ENCODE measurements around the gene GRHL3. TPM values are rescaled to one million over a fixed set of nuclear protein-coding genes. Genes with fewer than 3 reads are reported as not detected.

Gene GRHL3
- total RNA-seq, 1 donor from 2014 or later = 0.12 TPM

DNA sequence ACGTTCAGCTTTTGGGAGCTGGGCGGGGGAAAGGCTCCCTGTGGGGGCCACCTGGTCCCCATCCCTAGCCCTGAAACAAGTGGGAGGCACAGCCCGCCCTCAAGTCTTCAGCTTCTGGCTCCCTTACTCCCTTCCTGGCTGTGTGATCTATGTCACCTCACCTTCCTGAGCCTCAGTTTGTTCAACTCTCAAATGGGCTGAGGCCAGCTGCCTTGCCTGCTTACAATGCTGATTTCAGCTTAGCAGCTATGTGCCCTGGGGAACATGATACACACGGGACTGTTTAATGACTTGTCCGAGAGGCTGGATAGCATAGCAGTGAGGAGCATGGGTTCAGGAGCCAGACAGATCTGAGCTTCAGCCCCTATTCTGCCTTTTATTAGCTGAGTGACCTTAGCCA is 19.3 kb downstream of the GRHL3 start:
- peaks cover 46% of the 10 kb centered on the region for H3K4me1 Mint-ChIP-seq
- no peak overlapping the region for H3K27ac Mint-ChIP-seq (ENCODE audit: unreplicated experiment)
- H3K9me3 Mint-ChIP-seq = no peaks in the 10 kb centered on the region
- no peaks in the 10 kb centered on the region for H3K36me3 Mint-ChIP-seq (ENCODE audit: low read depth)
- H3K27me3 Mint-ChIP-seq (ENCODE audit: low read depth) = no peaks in the 10 kb centered on the region
- no peak for DNase-seq (ENCODE audit: low read depth, low spot score)
- H3K4me3 Mint-ChIP-seq = no peak overlapping the region
- TF ChIP-seq, protein P1, sequence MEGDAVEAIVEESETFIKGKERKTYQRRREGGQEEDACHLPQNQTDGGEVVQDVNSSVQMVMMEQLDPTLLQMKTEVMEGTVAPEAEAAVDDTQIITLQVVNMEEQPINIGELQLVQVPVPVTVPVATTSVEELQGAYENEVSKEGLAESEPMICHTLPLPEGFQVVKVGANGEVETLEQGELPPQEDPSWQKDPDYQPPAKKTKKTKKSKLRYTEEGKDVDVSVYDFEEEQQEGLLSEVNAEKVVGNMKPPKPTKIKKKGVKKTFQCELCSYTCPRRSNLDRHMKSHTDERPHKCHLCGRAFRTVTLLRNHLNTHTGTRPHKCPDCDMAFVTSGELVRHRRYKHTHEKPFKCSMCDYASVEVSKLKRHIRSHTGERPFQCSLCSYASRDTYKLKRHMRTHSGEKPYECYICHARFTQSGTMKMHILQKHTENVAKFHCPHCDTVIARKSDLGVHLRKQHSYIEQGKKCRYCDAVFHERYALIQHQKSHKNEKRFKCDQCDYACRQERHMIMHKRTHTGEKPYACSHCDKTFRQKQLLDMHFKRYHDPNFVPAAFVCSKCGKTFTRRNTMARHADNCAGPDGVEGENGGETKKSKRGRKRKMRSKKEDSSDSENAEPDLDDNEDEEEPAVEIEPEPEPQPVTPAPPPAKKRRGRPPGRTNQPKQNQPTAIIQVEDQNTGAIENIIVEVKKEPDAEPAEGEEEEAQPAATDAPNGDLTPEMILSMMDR (conservative IDR thresholded peaks at IDR 0.05) = no peak

DNA sequence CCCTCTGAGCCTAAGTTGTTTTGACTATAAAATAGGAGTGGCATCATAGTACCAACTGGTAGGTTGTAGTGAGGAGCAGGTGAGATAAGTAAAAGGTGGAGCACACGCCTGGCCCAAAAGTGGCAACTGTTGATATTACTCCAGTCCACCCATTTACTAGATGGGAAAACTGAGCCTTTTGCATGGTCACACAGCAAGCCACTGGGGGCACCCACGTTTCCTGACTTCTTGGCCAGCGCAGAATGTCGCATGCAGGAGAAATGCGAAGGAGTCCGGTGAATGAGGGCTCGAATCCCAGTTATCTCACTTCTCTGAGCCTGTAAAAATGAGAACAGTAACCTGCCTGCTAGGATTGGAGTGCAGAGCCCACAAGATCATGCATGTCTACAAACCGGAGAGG is 20.8 kb downstream of the GRHL3 start:
- Mint-ChIP-seq H3K36me3 (ENCODE audit: low read depth) (no peaks in the 10 kb centered on the region), H3K27me3 (ENCODE audit: low read depth) (no peaks in the 10 kb centered on the region), H3K9me3 (no peaks in the 10 kb centered on the region), H3K27ac (ENCODE audit: unreplicated experiment) (peak overlapping the region; percentile 64), H3K4me1 (peaks cover 46% of the 10 kb centered on the region), H3K4me3 (no peak overlapping the region)
- TF ChIP-seq, protein P1 (conservative IDR thresholded peaks at IDR 0.05) = no peak
- no peak for DNase-seq (ENCODE audit: low read depth, low spot score)

DNA sequence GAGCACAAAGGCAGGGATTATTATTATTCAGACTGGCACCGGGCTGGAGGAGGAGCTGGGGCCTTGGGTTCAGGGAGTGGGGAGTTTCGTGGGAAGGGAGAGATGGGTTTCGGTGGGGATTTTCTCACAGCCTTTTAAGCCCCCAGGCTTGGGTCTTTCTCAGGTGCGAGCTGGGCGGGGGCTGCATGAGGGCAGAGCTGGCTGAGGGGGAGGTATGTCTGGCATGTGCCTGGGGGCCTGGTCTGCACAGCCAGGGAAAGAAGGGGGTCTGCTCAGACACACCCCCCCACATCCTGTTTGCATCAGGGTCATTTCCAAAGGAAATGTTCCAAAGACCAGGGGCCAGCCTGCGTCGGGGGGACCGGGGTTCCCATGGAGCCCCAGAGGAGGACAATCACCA is 21.6 kb downstream of the GRHL3 start:
- Mint-ChIP-seq H3K36me3 (ENCODE audit: low read depth) (no peaks in the 10 kb centered on the region), H3K4me3 (no peak overlapping the region), H3K27me3 (ENCODE audit: low read depth) (no peaks in the 10 kb centered on the region), H3K4me1 (peaks cover 45% of the 10 kb centered on the region), H3K27ac (ENCODE audit: unreplicated experiment) (peak overlapping the region; percentile 35), H3K9me3 (no peaks in the 10 kb centered on the region)
- no peak for DNase-seq (ENCODE audit: low read depth, low spot score)
- TF ChIP-seq, protein P1 (conservative IDR thresholded peaks at IDR 0.05) = no peak

DNA sequence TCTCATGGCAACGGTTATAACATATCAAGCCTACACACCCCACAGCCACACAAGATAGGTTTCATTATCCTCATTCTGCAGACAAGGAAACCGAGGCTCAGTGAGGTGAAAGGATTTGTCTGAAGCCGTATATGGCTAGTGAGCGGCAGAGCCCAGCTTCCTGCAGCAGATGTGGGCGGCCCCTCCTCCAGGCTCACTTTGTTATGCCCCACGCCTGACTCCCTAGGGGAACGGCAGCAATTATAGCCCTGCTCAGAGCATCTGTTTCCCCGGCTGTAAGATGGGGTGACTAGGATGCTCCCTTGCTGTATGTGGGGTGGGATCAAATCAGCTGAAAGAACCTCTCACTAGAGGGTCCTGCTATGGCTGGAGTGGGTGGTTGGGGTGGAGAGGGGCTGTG is 22.1 kb downstream of the GRHL3 start:
- Mint-ChIP-seq H3K27me3 (ENCODE audit: low read depth) (no peaks in the 10 kb centered on the region), H3K4me1 (peaks cover 40% of the 10 kb centered on the region), H3K9me3 (no peaks in the 10 kb centered on the region), H3K27ac (ENCODE audit: unreplicated experiment) (peak overlapping the region; percentile 19), H3K4me3 (no peak overlapping the region), H3K36me3 (ENCODE audit: low read depth) (no peaks in the 10 kb centered on the region)
- DNase-seq (ENCODE audit: low read depth, low spot score) = no peak
- TF ChIP-seq, protein P1 (conservative IDR thresholded peaks at IDR 0.05) = no peak

DNA sequence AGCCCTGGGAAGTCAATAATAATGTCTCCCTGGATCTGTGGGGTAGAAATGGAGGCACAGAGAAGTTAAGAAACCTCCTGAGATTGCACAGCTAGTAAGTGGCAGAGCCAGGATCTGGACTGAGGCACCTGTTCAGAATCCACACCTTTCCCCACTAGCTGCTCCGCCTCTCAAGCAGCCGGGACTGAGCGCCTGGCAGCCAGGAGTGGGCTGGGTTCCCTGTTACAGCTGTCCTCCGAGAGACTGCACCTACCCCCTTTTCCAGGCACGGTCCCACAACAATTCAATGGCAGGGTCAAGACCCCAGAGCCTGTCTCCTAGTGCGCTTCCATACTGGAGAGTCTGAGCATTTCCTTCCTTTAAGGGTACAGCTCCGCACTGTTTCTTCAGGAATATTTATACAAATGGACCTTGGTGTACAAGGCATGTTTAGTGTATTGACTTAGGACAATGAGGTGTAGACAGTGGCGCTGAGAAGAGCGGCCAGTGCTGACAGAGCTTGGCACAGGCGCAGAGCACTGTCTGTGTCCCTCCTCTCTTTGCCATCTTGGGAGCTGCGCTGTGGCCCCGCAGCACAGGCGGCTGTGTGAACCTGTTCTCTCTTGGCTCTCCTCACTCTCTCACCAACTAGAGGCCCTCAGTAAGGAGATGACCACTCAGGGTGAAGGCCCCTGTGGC is 24.4 kb downstream of the GRHL3 start:
- H3K36me3 Mint-ChIP-seq (ENCODE audit: low read depth) = no peaks in the 10 kb centered on the region
- DNase-seq (ENCODE audit: low read depth, low spot score) = no peak
- H3K4me3 Mint-ChIP-seq = no peak overlapping the region
- peaks cover 26% of the 10 kb centered on the region for H3K4me1 Mint-ChIP-seq
- no peak overlapping the region for H3K27ac Mint-ChIP-seq (ENCODE audit: unreplicated experiment)
- TF ChIP-seq, protein P1 (conservative IDR thresholded peaks at IDR 0.05) = no peak
- H3K27me3 Mint-ChIP-seq (ENCODE audit: low read depth) = no peaks in the 10 kb centered on the region
- H3K9me3 Mint-ChIP-seq = no peaks in the 10 kb centered on the region

Data from neural crest cell (in vitro differentiated cells).